ENCODE data around the gene TRPM3.

Gene TRPM3

GRCh38 chr9:70616228-70616990 lies 505.0 kb downstream of the TRPM3 start:
- H3K4me3 ChIP-seq (ENCODE audit: low read depth, low read length): no peak overlapping the region
- TF ChIP-seq CTCF (IDR thresholded peaks at IDR 0.05; ENCODE audit: low read depth, low read length): no peak

- TF ChIP-seq CTCF (IDR thresholded peaks at IDR 0.05; ENCODE audit: low read depth, low read length): no peak
- H3K4me3 ChIP-seq (ENCODE audit: low read depth, low read length): no peak overlapping the region
Measured at GRCh38 chr9:70615464-70616138, 505.8 kb downstream of the TRPM3 start.

DNA sequence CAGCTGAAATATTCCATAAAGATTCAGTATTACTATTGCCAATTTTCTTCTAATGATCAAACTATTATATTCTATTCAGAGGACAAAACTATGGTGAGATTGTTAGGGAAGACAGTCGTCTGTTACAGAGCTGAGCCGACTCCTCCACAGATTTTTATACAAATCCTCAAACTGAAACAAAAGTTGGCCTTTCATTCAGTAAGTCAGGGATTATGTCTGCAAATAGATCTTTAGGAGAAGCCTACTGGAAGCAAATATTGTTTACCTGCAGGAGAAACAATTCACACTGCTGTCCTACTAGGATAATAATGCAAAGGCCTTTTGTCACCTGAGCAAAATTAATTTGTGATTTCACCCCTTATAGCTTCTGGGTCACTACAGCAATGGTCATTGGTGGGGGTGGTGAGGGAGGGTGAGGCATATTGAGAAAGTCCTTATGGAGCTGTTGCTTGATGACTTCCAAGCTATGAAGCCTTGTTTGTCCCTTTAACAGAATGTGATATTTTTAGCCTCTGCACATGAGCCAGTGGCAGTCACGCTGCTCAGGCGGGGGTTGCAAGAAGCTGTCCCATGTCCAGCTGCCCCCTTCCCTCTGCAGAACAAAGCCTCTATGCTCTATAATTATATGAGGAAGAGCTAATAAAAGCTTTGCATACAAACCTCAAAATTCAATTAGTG lies 506.5 kb downstream of the TRPM3 start:
- no peak overlapping the region for H3K4me3 ChIP-seq (ENCODE audit: low read depth, low read length)
- TF ChIP-seq CTCF (IDR thresholded peaks at IDR 0.05; ENCODE audit: low read depth, low read length): no peak

DNA sequence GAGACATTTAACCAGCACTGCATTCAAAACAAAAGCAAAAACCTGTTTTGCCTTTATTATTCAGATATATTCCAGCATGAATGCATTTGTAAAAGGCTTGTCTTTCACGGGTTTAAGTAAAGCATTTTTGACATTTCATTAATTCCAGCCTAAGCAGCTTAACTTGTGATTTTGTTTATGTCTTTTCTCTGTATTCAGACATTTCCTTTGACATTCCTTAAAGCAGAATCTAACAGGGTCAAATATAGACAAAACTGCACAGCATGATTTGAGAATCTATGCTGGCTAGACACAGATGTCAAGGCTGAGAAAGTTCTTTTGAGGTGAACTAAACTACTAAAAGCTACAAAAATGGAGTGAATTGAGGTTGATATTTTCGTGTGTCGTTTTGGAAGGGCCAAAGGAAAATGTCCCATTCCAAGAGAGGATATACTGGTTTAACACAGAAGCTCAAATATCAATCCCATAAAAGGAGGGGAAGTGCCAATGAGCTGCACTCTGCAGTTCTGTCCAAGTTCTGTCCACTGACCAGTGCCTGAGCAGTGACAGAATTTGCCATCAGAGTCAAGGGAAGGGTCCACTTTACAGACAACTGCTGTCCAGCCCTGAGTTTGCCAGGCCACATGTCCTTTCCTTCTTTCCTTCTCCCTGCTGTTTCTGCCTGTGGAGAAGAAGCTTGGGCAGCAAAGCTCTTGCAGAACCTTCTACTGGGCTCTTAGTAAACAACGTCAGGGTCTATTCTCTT lies 508.2 kb downstream of the TRPM3 start:
- no peak for TF ChIP-seq CTCF (IDR thresholded peaks at IDR 0.05; ENCODE audit: low read depth, low read length)

GRCh38 chr9:70610287-70610644 lies 511.2 kb downstream of the TRPM3 start:
- no peak for TF ChIP-seq CTCF (IDR thresholded peaks at IDR 0.05; ENCODE audit: low read depth, low read length)
- no peak overlapping the region for H3K4me3 ChIP-seq (ENCODE audit: low read depth, low read length)

More for the DNA sequence above, 508.2 kb downstream of the TRPM3 start:
- H3K4me3 ChIP-seq (ENCODE audit: low read depth, low read length): no peak overlapping the region

GRCh38 chr9:70609542-70610286 lies 511.7 kb downstream of the TRPM3 start:
- TF ChIP-seq CTCF (IDR thresholded peaks at IDR 0.05; ENCODE audit: low read depth, low read length): no peak
- H3K4me3 ChIP-seq (ENCODE audit: low read depth, low read length): no peak overlapping the region

Data from WI38 (cell line).